ENCODE results near the gene MFAP4. TPM values are rescaled to one million over a fixed set of nuclear protein-coding genes. Genes with fewer than 3 reads are reported as not detected.

MFAP4 gene
- total and polyA plus RNA-seq, 2 donors (not counting 1 experiment from before 2014, with no cell fraction given), result not detected

GRCh38 chr17:19413761-19414160 is 26.8 kb upstream of the MFAP4 start:
- WGBS (ENCODE audit: insufficient coverage), result 82% methylated on average over 5 of the region's 5 CpGs
- no peaks in the 10 kb centered on the region for H3K9me3 Mint-ChIP-seq (ENCODE audit: insufficient read depth)
- H3K27ac Mint-ChIP-seq, result no peak overlapping the region
- no peak overlapping the region for H2AFZ ChIP-seq (ENCODE audit: insufficient read depth, low read depth, low read length, poor library complexity, severe bottlenecking)
- no peak overlapping the region for H3K4me3 Mint-ChIP-seq
- H3K4me1 ChIP-seq (ENCODE audit: control insufficient read depth in 2 of 2, insufficient read depth in 2 of 2, low read length in 2 of 2), result no peaks in the 10 kb centered on the region
- no peaks in the 10 kb centered on the region for H4K20me1 ChIP-seq (ENCODE audit: control insufficient read depth, insufficient read depth, low read length, poor library complexity, severe bottlenecking)
- no peak overlapping the region for H3K4me3 ChIP-seq (ENCODE audit: control extremely low read depth in 1 of 5, extremely low read depth in 1 of 5, insufficient read depth in 1 of 5, low read depth in 2 of 5, low read length in 4 of 5)
- H3K36me3 ChIP-seq (replicated peaks in 1 of 2; ENCODE audit: control extremely low read depth in 1 of 2, control insufficient read depth in 1 of 2, extremely low read depth in 1 of 2, insufficient read depth in 2 of 2, low read length in 1 of 2), result no peaks in the 10 kb centered on the region
- CTCF ChIA-PET, result no interaction called here
- peaks cover 0 to 7% (median 0%) of the 10 kb centered on the region in 4 experiments for H3K27me3 ChIP-seq (replicated peaks in 1 of 4; ENCODE audit: control extremely low read depth in 1 of 4, control insufficient read depth in 3 of 4, insufficient read depth in 4 of 4, low read length in 3 of 4)
- H3K79me2 ChIP-seq (ENCODE audit: control insufficient read depth, insufficient read depth, low read length), result no peaks in the 10 kb centered on the region
- H3K4me1 Mint-ChIP-seq, result peaks cover 5% of the 10 kb centered on the region
- H3K9ac ChIP-seq (ENCODE audit: low read length), result no peak overlapping the region
- H3K27me3 Mint-ChIP-seq, result peaks cover 11% of the 10 kb centered on the region
- ATAC-seq (ENCODE audit: low read depth) (no peak), DNase-seq (no peak)
- no peaks in the 10 kb centered on the region for H3K9me3 ChIP-seq (ENCODE audit: control extremely low read depth in 1 of 3, control insufficient read depth in 2 of 3, insufficient read depth in 1 of 3, low read length in 2 of 3)
- no peak for TF ChIP-seq EZH2 (IDR thresholded peaks at IDR 0.05; ENCODE audit: borderline replicate concordance, insufficient read depth, low read depth, low read length, poor library complexity, severe bottlenecking)
- TF ChIP-seq, protein P1, sequence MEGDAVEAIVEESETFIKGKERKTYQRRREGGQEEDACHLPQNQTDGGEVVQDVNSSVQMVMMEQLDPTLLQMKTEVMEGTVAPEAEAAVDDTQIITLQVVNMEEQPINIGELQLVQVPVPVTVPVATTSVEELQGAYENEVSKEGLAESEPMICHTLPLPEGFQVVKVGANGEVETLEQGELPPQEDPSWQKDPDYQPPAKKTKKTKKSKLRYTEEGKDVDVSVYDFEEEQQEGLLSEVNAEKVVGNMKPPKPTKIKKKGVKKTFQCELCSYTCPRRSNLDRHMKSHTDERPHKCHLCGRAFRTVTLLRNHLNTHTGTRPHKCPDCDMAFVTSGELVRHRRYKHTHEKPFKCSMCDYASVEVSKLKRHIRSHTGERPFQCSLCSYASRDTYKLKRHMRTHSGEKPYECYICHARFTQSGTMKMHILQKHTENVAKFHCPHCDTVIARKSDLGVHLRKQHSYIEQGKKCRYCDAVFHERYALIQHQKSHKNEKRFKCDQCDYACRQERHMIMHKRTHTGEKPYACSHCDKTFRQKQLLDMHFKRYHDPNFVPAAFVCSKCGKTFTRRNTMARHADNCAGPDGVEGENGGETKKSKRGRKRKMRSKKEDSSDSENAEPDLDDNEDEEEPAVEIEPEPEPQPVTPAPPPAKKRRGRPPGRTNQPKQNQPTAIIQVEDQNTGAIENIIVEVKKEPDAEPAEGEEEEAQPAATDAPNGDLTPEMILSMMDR (IDR thresholded peaks at IDR 0.05), result no peak
- no peak overlapping the region for H3K4me2 ChIP-seq (replicated peaks; ENCODE audit: low read depth, low read length, poor library complexity, severe bottlenecking)
- intact Hi-C loops (cut with micrococcal nuclease), result no loop called here
- H3K27ac ChIP-seq (ENCODE audit: low read length in 2 of 2), result no peak overlapping the region
- POLR2A ChIA-PET, result no interaction called here

DNA sequence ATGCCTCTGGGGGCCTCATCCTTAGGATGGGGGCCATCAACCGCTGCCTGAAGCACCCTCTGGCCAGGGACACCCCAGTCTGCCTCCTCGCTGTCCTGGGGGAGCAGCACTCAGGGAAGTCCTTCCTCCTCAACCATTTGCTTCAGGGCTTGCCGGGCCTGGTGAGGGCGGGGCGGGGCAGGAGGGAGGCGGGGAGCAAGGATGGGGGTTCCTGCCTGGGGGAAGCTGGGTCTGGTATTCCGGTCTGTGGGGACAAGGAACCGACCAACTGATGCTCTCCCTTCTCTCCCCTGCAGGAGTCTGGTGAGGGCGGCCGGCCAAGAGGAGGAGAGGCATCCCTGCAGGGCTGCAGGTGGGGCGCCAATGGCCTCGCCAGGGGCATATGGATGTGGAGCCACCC is 26.0 kb upstream of the MFAP4 start:
- no peak overlapping the region for H3K27ac Mint-ChIP-seq
- WGBS (ENCODE audit: insufficient coverage), result 89% methylated on average over 3 of the region's 12 CpGs

More for the DNA sequence above, 26.0 kb upstream of the MFAP4 start:
- Histone ChIP-seq H3K36me3 (replicated peaks in 1 of 2; ENCODE audit: control extremely low read depth in 1 of 2, control insufficient read depth in 1 of 2, extremely low read depth in 1 of 2, insufficient read depth in 2 of 2, low read length in 1 of 2) (no peaks in the 10 kb centered on the region), H3K79me2 (ENCODE audit: control insufficient read depth, insufficient read depth, low read length) (no peaks in the 10 kb centered on the region), H3K9ac (ENCODE audit: low read length) (no peak overlapping the region), H2AFZ (ENCODE audit: insufficient read depth, low read depth, low read length, poor library complexity, severe bottlenecking) (no peak overlapping the region), H4K20me1 (ENCODE audit: control insufficient read depth, insufficient read depth, low read length, poor library complexity, severe bottlenecking) (no peaks in the 10 kb centered on the region), H3K4me2 (replicated peaks; ENCODE audit: low read depth, low read length, poor library complexity, severe bottlenecking) (no peak overlapping the region), H3K27me3 (replicated peaks in 1 of 4; ENCODE audit: control extremely low read depth in 1 of 4, control insufficient read depth in 3 of 4, insufficient read depth in 4 of 4, low read length in 3 of 4) (peaks cover 0 to 7% (median 0%) of the 10 kb centered on the region in 4 experiments), H3K9me3 (ENCODE audit: control extremely low read depth in 1 of 3, control insufficient read depth in 2 of 3, insufficient read depth in 1 of 3, low read length in 2 of 3) (no peaks in the 10 kb centered on the region), H3K4me3 (ENCODE audit: control extremely low read depth in 1 of 5, extremely low read depth in 1 of 5, insufficient read depth in 1 of 5, low read depth in 2 of 5, low read length in 4 of 5) (no peak overlapping the region), H3K27ac (ENCODE audit: low read length in 2 of 2) (no peak overlapping the region), H3K4me1 (ENCODE audit: control insufficient read depth in 2 of 2, insufficient read depth in 2 of 2, low read length in 2 of 2) (no peaks in the 10 kb centered on the region)
- H3K27me3 Mint-ChIP-seq, result peaks cover 11% of the 10 kb centered on the region
- ChIA-PET POLR2A (no interaction called here), CTCF (no interaction called here)
- H3K9me3 Mint-ChIP-seq (ENCODE audit: insufficient read depth), result no peaks in the 10 kb centered on the region
- TF ChIP-seq EZH2 (IDR thresholded peaks at IDR 0.05; ENCODE audit: borderline replicate concordance, insufficient read depth, low read depth, low read length, poor library complexity, severe bottlenecking), result no peak
- TF ChIP-seq, protein P1 (IDR thresholded peaks at IDR 0.05), result no peak
- DNase-seq (no peak), ATAC-seq (ENCODE audit: low read depth) (no peak)
- H3K4me3 Mint-ChIP-seq, result no peak overlapping the region
- H3K4me1 Mint-ChIP-seq, result peaks cover 3% of the 10 kb centered on the region
- intact Hi-C loops (cut with micrococcal nuclease), result no loop called here
